Stimulated activated CD4-positive, alpha-beta T cell treated with anti-CD3 and anti-CD28 coated beads, Interleukin-4, amount 100 ng/mL, for 24 hours (primary cell): ENCODE results near the gene LHFPL2.
A peak's percentile ranks its signal among the peaks of the same experiment; 100 is the strongest.

Source experiments
- DNase-seq: peaks from one replicate; pipeline ENCODE4 v3.0.0-alpha.2; 2020

LHFPL2 gene

DNA sequence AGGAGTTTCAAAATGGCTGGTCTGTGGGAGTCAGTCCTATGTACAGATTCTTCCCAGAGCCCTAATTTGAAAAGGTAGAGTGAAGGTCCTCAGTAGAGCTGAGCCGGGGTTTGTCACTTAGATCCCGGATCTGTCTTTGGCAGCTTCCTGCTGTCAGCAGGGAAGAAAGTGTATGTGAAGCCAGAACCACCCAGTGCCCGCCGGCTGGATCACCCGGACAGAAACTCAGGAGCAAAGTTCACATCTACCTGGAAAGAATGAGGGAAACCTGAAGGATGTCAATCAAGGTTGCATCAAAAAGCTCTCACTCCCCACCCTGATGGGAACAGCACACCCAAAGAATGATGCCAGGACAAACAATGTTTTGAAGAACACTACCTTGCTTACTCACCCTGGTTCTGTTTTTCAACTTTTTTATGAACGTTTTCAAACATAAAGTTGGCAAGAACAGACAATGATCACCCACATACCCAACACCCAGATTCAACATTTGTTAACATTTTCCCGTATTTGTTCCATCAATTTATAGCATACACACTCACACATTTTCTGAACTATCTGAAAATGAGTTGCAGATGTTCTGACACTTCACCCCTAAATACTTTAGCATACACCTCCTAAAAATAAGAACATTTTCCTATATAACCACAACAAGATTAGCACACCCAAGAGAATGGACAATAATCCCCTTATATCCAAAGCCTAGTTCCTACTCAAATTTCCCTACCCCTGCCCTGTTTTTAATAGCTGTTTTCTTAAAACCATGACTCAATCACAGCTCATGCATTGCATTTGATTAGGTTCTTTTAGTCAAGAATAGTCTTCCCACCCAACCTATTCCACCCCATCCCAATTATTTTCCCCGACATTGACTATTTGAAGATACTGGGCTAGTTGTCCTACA lies 133.9 kb downstream of the LHFPL2 start:
- DNase-seq: no peak

DNA sequence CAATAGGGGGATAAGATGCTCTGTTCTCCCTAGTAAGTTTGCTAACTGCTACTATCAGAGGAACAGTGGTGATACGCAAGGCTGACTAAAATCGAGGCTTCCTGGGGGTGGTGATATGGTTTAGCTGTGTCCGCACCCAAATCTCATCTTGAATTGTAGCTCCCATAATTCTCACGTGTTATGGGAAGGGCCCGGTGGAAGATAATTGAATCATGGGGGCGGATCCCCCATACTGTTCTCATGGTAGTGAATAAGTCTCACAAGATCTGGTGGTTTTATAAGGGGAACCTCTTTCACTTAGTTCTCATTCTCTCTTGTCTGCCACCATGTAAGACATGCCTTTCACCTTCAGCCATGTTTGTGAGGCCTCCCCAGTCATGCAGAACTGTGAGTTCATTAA lies 135.1 kb downstream of the LHFPL2 start:
- DNase-seq: no peak

DNA sequence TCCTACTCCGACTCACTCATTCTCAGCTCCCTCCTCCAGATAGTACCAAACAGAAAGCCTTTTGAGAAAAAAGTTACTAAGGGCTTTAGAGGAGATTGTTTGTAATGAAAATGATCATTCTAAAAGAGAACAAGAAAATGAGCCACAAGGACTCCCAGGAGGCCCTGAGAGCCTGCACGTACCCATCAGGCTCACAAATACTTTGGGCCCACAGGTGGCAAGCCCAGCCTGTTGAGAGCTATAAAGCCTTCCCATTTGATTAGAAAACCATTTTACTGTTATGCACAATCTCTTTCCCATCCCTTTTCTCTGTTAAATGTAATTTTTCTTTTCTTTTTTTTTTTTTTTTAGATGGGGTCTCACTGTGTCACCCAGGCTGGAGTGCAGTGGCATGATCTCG lies 136.1 kb downstream of the LHFPL2 start:
- DNase-seq: no peak

DNA sequence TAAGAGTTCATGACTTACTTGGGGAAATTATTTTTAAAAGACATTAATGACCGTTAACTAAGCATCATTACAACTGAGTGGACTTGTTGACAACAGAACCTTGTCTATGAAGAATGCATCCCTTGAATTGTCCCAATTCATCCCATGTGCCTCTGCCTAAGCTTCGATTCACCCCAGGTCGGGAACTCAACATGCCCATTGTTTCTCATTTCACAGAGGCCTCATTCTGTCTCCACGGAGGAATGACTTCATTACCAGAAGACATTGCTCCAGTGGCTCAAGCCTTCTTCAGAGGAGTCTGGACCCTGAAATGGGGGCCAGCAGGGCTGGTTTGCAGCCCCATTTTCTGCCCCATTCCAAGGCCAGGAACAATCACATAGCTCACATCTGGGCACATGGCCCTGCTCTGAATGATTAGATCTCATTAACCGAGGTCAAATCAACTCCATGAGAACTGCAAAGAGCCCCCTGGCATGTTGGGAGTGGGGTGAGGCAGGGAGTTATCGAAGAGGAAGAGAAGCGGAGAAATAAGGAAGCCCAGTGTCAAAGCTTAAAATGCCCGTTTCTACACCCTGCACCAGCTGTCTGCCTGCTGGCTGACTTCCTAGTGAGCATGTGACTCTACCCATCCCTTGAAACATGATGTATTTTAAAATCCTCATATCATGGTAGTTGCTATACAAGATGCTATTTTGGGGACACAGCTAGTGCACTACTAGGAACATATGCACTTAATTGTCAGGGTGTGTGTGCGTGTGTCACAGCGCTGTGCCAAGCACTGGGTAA lies 137.3 kb downstream of the LHFPL2 start:
- DNase-seq: no peak

DNA sequence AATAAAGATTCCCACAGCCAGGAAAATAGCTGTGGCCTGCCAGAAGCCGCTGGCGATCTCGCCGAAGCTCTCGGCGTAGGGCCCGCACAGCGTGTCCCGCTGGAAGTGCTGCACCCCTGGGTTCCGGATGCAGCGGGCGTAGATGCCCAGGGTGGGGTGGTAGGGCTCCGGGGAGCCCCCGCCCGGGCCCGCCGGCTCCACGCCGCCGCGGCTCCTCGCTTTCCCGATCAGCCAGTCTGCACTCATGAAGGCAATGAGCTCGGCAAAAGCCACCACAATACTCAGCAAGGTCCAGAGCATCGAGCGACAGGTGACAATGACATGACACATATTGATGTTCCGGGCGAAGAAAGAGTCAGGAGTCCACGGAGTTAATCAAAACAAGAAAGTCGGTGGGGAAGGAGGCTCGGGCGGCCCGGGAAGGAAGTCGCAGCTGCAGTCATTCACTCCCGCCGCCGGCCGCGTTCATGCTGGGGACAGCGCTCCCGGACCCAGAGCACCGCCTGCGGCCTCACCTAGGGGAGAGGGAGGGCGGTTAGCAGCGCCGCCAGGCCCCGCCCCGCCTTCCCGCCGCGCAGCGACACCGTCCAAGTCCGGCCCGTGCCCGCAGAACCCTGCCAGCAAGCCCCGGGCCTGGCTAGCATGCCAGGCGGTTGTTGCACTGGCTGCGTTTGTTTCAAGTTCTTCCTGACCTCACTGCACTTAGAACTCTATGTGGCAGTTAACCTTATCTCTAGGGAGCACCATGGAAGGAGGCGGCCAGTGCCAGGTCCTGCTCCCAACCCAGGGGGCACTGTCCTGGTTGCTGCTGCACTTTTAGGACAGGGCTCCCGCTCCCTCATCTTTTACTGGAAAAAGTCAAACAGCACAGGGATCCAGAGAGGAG lies 138.4 kb downstream of the LHFPL2 start:
- DNase-seq: peak; percentile 10

DNA sequence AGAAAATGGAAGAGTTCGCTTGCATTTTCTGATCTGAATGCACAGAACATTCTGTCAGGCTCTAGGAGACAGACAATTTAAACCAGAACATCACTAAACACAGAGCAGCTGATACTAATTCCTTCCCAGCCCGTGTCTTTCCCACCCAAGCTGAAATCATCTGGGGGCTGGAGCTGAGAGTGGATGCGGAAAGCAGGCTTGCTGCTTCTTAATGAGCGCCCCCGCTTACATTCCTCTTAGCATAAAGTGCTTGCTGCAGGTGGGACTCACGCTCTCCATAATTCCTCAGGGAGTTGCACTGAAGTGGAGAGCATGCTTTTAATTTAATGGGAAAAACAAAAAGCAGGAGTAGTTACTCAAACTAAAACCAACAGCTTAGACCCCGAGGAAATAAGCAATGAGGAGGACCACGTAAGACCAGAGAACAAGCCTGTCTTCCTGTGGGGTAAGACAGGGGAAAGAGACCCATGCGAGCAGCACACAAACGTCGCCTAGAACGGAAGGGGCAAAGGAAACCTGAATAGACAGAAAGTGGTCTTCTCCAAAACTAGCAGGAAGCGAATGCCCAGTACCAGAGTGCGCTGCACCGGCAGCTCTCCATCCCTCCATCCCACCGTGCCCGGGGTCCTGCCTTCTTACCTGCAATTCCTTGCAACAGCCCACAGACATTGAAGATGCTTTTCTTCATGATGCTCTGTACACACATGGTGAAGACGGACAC lies 139.3 kb downstream of the LHFPL2 start:
- DNase-seq: no peak

DNA sequence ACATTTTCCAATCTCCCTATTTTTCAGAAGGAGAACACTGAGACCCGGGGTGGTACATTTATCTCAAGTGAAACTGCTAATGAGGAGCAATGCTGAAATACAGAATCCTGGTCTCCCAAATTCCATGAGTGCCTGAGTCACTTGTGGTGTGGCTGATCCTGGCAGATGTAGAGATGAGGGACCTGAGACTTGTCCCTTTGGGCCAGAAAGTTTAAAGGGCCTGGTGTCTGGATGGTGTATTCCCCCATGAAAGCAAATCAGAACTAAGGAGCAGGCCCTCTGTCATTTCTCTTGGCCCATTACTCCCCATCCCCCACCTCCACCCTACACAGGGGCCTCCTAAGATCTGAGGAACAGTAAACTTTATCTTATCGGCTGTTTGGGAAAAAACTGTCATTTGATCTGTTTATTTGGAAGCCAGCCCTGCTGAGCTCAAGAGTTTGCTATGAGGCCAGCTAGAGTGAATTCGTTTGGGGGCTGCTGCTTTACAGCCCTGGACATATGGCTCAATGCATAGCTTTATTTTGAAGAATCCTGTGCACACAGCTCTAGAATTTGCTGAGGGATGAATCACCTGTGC lies 140.3 kb downstream of the LHFPL2 start:
- DNase-seq: no peak

DNA sequence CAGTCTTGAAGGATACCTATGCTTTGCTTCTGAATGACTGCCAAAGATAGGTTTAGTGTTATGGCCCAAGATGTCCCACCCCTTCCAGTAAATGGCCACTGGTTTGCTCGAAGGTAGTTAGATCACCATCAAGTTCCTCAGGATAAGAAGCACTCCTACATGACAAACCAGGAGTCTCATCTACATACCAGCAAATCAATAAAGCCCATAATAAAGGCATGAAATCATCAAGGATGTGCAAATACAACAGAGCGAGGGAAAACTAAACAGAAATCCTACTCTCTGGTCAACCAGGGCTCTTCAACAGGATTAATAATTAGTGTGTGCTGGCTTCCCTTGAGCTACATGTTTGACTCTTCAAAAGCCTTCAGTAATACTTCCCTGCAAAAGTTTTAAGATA lies 141.0 kb downstream of the LHFPL2 start:
- DNase-seq: no peak

DNA sequence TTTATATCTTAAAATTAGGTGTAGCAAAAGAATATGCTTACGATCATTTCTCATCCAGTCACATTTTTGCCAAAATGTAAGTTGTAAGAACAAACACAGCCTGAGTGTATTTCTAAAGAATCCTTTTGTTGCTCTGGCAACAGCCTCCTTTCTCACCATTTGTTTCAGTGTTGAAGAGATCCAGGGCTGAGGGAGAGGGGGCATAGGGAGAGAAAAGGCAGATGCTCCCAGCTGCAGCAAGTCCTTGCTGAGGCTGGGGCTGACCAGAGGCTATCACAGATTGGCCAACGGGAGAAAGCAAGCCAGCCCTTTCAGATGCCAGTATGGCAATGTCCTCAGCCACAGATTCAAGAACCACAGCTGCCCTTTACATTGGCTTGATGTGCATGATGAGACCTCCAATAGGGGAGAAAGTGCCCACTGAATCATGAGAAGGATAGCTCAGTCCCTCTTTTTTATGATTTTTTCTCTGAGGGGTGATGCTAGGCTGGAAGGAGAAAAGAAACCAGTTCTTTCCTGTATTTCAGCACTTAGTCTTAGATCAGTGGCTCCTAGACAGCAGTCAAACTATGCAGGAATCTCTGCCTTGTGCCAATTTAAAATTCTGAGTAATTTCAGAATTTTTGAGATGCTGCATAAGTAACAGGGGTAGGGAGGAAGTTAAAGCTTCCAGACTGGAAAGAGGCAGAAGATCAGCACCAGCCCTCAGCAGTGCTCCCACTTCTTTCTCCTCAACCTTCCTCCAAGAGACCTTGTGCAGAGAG lies 142.1 kb downstream of the LHFPL2 start:
- DNase-seq: no peak

DNA sequence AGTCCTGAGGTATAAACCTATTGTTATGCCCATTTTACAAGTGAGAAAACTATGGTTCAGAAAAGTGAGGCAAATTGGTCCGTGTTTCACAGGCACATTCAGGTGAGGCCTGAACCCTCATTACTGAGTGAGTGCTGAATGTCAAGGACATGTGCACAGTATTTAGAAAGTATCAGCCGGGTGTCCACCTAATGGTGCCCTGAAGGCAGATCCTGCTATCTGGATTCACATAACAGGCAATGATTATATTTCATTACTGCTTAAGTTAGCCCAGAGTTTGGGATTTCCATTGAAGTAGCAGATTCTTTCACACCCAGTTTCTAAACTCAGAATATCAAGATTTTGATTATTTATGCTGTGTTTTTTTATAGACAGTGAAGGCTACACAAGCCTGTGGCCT lies 142.7 kb downstream of the LHFPL2 start:
- no peak for DNase-seq

DNA sequence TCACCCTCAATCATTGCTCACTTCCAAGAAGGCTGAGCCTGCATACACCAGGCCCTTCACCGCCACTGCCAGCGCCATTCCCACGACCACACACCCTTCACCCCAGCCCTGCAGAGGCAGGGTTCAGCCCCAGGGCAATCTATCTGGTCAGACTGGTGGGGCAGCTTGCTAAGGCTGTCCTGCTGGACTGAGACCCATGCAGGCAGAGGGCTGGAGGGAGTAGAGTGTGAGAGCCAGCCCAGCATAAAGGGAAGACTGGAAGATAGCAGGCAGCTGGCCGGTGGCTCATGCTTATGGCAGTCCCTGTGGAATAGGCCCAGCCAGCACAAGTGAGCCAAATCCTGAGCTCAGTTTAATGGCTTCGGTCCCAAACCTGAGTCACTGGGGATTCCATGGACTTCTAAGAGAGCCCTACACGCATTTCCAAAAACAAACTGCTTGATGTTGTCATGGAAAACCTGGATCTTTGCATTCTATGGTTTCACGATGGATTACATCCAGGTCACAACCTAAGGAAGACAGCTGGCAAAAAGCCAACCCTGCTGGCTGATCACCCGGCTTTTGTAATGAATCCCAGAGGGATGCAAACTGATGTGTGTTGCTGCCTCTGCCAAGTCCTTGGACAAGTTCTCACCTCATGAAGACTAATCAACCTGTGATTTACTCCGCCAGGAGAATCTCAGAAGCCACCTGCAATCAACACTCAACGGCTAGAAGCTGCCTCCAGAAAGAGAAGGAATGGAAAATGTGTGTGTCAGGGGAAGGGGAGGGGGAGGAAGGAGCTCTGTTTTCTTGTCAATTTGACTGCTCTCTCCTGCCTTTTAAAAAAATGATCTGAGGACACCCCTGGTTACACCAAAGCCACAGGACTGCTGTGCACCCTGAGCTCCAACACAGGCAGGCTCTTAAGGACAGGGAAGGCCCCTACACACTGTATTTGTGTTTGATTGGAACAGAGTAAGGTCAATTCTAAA lies 143.6 kb downstream of the LHFPL2 start:
- DNase-seq: no peak

DNA sequence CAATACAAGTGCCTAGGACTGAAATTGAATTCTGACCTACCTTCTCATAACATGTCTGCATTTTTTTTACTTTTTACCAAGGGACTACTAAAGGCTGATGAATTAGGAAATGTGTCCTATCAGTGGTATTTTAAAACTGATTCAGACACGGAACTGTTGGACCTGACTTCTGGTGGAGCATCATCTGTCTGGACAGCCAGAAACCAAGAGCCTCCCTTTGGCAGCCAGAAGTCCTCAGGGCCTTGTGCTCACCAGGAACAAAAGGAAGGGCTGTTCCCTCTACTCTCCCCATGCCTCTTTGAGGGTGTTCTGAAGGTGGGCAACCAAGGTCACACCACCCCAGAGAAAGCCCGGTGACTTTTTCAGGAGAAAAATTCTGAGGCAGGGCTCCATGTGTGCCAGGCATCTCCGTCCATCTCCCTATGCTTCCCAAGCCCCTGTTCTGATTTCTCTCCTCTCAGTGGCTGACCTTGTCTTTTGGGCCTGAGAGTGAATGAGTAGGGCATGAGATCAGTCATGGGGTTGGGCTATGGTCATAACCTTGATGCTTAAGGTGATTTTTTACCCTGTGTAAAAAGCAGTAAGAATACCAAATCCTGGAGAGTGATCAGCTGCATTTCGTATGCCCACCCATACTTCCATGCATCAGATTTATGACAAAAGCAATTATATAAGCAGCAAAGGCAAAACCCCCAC lies 144.5 kb downstream of the LHFPL2 start:
- no peak for DNase-seq

DNA sequence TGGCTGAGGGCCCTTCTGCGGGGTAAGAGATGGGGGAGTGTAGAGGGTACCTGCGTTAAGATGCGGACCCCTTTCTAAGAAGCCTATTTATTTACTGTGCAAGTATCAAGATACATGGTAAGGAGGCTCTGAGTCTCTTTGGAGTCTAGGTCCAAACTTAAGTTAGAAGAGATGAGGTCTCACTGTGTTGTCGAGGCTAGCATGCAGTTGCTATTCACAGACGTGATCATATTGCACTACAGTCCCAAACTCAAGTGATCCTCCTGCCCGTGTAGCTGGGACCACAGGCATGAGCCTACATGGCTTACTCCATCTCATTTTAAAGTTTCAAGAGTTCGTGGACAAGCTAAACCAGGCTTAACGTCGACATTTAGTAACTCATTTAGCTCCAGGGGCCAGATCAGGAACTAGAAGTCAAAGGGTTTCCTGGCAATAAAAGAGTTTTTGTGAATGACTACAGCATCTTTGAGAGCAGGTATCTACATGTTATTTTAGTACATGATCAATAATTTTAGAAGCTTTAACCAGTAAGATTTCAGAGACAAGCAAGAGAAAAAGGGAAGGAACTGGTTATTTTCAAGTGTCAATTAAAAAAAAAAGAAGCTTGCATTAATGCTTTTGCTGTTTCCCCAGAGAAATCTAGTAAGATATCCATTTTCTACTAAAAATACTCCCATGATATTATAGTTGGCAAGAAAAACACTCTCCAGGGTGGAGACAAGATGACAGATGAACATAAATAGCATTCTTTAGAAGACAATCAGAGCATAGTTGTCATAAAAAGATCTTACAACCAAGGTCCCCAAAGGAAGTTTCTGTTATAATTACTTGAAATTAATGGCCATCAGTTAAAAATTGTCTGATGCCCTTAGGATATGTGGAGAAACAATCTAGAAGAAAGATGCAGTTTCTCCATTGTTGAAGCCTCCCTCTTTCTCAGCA lies 146.9 kb downstream of the LHFPL2 start:
- DNase-seq: no peak

DNA sequence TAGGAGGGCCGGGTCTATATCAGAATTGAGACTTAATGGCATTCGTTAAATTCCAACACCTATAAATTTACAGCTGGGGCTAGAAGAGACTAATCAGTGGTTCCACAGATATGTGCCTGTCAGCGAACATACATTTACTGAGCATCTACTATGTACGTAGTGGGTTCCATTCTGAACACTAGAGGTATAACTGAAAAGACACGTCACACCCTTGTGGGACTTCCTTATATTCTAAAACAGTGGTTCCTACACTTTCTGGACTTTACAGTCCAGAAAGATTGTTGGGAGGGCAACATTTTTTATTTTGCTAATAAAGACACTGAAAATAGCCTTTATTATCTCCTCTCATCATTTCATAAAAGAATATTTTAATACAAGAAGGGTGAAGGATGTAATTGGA lies 147.7 kb downstream of the LHFPL2 start:
- no peak for DNase-seq

DNA sequence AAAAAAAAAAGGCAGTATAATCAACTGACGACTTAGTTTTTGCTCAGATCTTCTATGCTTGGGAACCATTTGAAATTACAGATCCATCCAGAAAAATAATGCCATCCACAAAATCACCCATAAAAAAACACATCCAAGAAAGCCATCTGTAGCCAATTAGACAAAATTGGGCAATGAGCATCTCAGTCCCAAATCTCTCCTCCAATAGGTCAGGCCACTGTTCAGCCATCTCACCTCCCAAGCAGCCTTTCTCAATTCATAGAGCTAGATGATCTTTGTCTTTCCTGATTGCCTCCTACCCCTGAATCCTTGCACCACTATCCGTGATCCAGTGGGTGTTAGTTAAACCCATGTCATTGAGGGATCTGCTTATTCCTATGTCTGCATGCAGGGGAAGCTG lies 148.5 kb downstream of the LHFPL2 start:
- no peak for DNase-seq

DNA sequence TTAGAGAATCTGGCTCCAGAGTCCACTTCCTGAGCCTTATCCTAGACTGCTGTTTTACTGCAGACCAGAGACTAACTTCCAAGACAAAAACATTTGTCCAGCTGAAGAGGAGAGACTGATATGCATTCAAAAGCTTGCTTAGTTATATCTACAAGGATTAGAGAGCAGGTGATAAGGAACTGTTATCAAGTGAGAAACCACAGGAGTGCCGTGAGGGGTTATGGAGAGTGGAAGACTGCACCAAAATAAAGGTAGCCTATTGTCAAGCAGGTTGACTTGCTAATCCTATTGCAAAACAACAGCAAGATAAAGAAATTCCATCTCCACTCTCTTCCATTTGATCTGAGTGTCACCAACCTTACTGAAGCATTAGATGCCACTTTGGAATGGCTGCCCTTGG lies 149.1 kb downstream of the LHFPL2 start:
- no peak for DNase-seq

DNA sequence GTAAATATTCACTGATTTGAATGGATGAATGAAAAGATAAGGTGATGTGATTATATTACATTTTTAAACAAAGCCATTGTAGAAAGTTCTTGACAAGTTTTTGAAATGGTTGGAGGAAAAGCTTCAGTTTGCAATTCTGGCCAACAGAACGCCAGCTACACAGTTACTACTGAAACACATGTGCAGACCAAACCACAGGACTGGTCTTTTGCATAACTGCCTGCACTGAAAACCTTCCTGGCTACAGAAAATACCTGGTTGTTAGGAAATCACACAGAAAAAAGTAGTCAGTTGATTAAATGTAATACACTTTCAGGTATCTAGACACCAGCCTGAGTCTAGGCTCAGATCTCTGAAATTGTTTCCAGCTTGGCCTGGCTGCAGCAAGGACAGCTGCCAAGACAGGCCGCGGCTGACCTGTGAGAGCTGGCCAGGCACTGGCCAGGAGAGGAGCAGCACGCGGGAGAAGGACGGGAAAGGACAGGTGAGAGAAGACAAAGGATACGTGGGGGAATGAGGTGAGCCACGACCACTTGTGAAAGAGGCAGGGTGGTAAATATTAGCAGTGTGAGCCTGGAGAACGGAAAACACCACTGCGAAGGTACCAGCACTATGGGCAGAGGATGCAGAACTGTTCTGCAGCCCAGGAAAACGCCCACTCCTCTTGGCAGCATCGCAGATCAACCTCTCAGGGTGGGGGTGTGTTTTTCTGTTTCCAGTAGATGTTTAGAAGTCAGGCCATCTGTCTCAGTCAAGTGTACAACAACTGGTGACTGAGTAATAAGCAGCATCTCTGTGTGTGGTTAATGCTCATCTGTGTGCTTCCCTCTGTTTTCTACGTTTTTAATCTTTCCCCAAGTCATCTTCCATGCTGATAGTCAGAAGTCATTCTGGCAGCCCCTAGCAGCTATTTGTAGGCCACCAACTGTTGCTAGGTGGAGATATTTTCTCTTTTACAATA lies 150.7 kb downstream of the LHFPL2 start:
- no peak for DNase-seq
